Measurements from ENCODE around the gene MYO9B. TPM values are rescaled to one million over a fixed set of nuclear protein-coding genes. Genes with fewer than 3 reads are reported as not detected.

Gene MYO9B
- total RNA-seq, 1 donor from 2014 or later = 83.8 TPM

DNA sequence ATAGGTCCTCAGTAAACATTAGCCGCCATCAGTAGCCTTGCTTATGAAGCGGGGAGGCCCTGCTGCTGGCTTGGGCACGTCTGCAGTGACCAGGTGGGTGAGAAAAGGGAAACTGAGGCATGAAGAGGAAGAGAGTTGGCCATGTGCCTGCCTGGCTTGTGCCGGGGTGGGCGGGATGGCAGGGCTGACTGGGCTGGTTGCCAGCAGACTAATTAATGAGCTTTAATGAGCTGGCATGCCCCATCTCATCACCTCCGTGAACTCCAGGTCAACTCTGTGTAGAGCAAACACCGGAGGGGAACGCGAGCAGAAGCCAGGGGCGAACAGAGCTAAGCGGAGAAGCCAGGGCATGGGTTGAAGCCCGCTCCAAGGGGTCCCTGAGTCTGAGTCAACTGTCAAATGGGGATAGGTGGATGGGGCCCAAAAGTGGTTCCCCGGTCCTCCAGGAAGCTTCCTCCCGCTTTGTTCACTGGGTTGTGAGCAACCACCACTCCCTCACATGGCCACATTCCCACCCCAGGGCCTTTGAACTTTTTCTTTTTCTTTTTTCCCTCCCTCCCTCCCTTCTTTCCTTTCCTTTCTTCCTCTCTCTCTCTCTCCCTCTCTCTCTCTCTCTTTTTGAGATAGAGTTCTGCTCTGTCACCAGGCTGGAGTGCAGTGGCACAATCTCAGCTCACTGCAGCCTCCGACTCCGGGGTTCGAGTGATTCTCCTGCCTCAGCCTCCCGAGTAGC is 161.4 kb downstream of the MYO9B start:
- TF ChIP-seq, protein P1, sequence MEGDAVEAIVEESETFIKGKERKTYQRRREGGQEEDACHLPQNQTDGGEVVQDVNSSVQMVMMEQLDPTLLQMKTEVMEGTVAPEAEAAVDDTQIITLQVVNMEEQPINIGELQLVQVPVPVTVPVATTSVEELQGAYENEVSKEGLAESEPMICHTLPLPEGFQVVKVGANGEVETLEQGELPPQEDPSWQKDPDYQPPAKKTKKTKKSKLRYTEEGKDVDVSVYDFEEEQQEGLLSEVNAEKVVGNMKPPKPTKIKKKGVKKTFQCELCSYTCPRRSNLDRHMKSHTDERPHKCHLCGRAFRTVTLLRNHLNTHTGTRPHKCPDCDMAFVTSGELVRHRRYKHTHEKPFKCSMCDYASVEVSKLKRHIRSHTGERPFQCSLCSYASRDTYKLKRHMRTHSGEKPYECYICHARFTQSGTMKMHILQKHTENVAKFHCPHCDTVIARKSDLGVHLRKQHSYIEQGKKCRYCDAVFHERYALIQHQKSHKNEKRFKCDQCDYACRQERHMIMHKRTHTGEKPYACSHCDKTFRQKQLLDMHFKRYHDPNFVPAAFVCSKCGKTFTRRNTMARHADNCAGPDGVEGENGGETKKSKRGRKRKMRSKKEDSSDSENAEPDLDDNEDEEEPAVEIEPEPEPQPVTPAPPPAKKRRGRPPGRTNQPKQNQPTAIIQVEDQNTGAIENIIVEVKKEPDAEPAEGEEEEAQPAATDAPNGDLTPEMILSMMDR (conservative IDR thresholded peaks at IDR 0.05) = no peak
- H3K27ac Mint-ChIP-seq = no peak overlapping the region
- peak overlapping the region; percentile 58 for H3K4me3 Mint-ChIP-seq
- H3K27me3 Mint-ChIP-seq = no peaks in the 10 kb centered on the region
- H3K9me3 Mint-ChIP-seq = no peaks in the 10 kb centered on the region
- DNase-seq (ENCODE audit: extremely low spot score, unreplicated experiment) = no peak
- H3K4me1 Mint-ChIP-seq (ENCODE audit: unreplicated experiment) = peaks cover 17% of the 10 kb centered on the region
- peaks cover 8% of the 10 kb centered on the region for H3K36me3 Mint-ChIP-seq

DNA sequence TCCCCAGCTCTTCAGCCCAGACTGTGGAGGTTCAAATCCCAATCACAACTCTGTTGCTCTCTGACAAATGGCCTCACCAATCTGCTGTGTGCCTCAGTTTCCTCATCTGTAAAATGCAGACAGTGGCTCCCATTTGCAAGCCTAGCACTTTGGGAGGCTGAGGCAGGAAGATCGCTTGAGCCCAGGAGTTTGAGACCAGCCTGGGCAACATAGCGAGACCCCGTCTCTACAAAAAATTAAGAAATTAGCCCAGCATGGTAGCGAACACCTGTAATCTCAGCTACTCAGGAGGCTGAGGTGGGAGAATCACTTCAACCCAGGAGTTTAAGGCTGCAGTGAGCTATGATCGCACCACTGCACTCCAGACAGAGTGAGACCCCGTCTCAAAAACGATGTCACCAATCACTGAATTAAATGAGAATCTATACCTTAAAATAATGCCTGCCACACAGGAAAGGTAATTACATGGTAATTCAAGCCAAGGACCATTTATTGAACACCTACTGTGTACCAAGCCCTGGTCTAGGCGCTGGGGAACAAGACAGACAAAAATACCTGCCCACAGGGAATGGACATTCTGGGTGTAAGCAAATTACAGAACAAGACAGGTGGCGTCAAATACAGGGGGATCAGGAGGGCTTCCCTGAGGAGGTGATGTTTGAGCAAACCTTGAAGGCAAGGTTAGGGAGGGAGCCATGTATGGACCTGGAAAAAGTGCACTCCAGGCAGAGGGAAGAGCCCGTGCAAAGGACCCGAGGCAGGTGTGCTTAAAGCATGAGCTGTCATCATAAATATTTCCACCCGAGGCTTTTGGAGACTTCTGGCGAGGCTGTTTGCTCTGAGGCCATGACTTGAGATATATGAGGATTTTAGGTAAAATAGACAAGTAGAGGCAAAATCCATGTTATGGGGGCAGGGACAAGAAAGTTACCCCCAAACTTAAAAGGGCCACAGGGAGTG is 162.4 kb downstream of the MYO9B start:
- Mint-ChIP-seq H3K4me1 (ENCODE audit: unreplicated experiment) (peaks cover 21% of the 10 kb centered on the region), H3K27ac (peak overlapping the region; percentile 74), H3K36me3 (peaks cover 8% of the 10 kb centered on the region), H3K9me3 (no peaks in the 10 kb centered on the region), H3K4me3 (no peak overlapping the region), H3K27me3 (no peaks in the 10 kb centered on the region)
- TF ChIP-seq, protein P1 (conservative IDR thresholded peaks at IDR 0.05) = no peak
- no peak for DNase-seq (ENCODE audit: extremely low spot score, unreplicated experiment)

DNA sequence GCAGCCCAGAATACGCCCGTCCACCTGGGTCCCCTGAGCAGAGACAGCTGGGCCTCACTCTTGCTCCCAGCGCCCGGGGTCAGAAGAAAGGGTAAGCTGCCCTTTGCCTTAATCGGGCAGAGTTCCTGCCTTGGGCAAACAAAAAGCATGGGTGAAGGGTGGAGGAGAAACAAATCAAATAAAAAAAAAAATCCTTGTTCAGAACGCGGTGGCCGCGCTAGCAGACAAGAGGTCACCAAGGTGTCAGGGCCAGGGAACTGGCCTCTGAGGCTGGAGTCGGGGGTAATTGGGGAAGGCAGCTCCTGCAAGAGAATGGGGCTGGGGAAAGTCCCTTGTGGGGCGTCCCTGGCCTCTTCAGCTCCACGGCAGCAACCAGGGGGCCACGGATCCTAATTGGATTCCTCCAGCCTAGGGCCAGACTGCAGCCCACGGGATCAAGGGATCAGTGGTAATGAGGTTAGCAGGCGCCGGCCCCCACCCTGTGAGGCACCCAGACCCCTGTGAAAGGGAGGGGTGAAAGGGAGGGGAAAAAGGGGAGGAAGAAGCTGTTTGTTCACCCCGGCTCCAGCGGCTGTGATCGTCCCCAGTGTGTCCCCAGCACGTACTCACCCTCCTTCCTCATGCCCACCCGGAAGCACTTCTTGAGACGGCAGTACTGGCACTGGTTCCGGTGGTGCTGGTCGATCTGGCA is 164.6 kb downstream of the MYO9B start:
- Mint-ChIP-seq H3K27ac (peak overlapping the region; percentile 76), H3K9me3 (no peaks in the 10 kb centered on the region), H3K4me3 (peak overlapping the region; percentile 67), H3K36me3 (peaks cover 8% of the 10 kb centered on the region), H3K27me3 (no peaks in the 10 kb centered on the region), H3K4me1 (ENCODE audit: unreplicated experiment) (peaks cover 27% of the 10 kb centered on the region)
- TF ChIP-seq, protein P1 (conservative IDR thresholded peaks at IDR 0.05) = no peak
- no peak for DNase-seq (ENCODE audit: extremely low spot score, unreplicated experiment)

DNA sequence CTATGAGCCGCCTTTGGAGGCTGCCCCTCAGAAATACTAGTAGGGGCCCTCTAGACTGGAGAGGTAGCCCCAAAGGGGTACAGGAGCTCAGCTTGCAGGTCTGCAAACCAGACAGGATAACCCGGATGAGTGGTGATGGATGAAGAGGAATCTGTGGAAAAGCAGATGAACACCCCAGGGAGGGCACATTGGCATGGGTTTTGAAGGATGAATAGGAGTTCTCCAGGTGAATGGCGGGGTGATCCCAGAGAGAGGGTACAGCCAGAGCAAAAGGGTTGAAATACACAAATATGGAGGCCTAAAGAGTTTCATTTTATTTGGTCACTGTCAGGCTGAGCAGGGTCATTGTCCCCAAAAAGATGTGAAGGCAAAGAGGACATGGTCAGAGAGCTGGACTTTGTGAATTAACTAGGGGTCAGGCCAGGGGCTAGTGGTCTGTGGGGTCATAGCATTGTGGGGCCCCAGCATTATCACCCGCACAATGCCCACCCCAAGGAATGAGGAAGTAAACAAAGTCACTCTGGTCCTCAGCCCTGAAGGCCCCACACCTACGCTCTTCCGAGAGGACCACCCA is 165.3 kb downstream of the MYO9B start:
- H3K36me3 Mint-ChIP-seq = peaks cover 8% of the 10 kb centered on the region
- TF ChIP-seq, protein P1 (conservative IDR thresholded peaks at IDR 0.05) = no peak
- H3K27ac Mint-ChIP-seq = peak overlapping the region; percentile 76
- no peaks in the 10 kb centered on the region for H3K27me3 Mint-ChIP-seq
- no peak for DNase-seq (ENCODE audit: extremely low spot score, unreplicated experiment)
- H3K9me3 Mint-ChIP-seq = no peaks in the 10 kb centered on the region
- peaks cover 27% of the 10 kb centered on the region for H3K4me1 Mint-ChIP-seq (ENCODE audit: unreplicated experiment)
- peak overlapping the region; percentile 56 for H3K4me3 Mint-ChIP-seq

Measured in type B pancreatic cell (in vitro differentiated cells).